Trophoblast cell (in vitro differentiated cells and primary cell): ENCODE measurements around the gene VGLL3.

Experiments
- DNase-seq, 2 donors: peaks; one replicate each; pipeline ENCODE4 v3.0.0-alpha.2; 2016
- H2AFZ ChIP-seq: 2 replicates; pipeline ENCODE4 v1.6.1; 2013; ENCODE audit warnings: low read length, moderate library complexity, mild to moderate bottlenecking; ENCODE audit not compliant: insufficient read depth, poor library complexity
- H2AK5ac ChIP-seq: 2 replicates; pipeline ENCODE4 v1.6.1; 2013; ENCODE audit warnings: mild to moderate bottlenecking, low read length
- H2BK120ac ChIP-seq: 2 replicates; pipeline ENCODE4 v1.6.1; 2013; ENCODE audit warnings: low read length, mild to moderate bottlenecking, moderate library complexity; ENCODE audit not compliant: insufficient read depth, poor library complexity
- H2BK12ac ChIP-seq: 2 replicates; pipeline ENCODE4 v1.6.1; 2013; ENCODE audit warnings: mild to moderate bottlenecking, low read length, moderate library complexity
- H2BK5ac ChIP-seq: 2 replicates; pipeline ENCODE4 v1.6.1; 2013; ENCODE audit warnings: low read length, low read depth, moderate library complexity, mild to moderate bottlenecking; ENCODE audit not compliant: poor library complexity
- H3K14ac ChIP-seq: 2 replicates; pipeline ENCODE4 v1.6.1; 2013; ENCODE audit warnings: mild to moderate bottlenecking, low read length
- H3K18ac ChIP-seq: 2 replicates; pipeline ENCODE4 v1.6.1; 2013; ENCODE audit warnings: mild to moderate bottlenecking, low read length
- H3K23ac ChIP-seq: 2 replicates; pipeline ENCODE4 v1.6.1; 2013; ENCODE audit warnings: low read length
- H3K27ac ChIP-seq: 2 replicates; pipeline ENCODE4 v1.5.1; 2013; ENCODE audit warnings: low read depth, mild to moderate bottlenecking, inconsistent platforms, low read length, moderate library complexity
- H3K27me3 ChIP-seq: 2 replicates; pipeline ENCODE4 v1.6.1; 2013; ENCODE audit warnings: inconsistent platforms, mild to moderate bottlenecking, low read length, moderate library complexity; ENCODE audit not compliant: insufficient read depth
- H3K36me3 ChIP-seq, 2 experiments: 1 replicate in 1 of 2; 2 replicates in 1 of 2; pipeline ENCODE4 v1.6.1; 2013; ENCODE audit warnings: low read length in 2 of 2, mild to moderate bottlenecking in 2 of 2, moderate library complexity in 1 of 2; ENCODE audit not compliant: insufficient read depth in 2 of 2, control insufficient read depth in 1 of 2
- H3K4ac ChIP-seq: 2 replicates; pipeline ENCODE4 v1.6.1; 2013; ENCODE audit warnings: low read depth, mild to moderate bottlenecking, low read length, moderate library complexity
- H3K4me1 ChIP-seq, 2 experiments: 1 replicate in 1 of 2; 2 replicates in 1 of 2; pipeline ENCODE4 v1.6.1; 2013; ENCODE audit warnings: low read length in 2 of 2, mild to moderate bottlenecking in 2 of 2, moderate library complexity in 1 of 2; ENCODE audit not compliant: insufficient read depth in 2 of 2, control insufficient read depth in 1 of 2
- H3K4me2 ChIP-seq: 2 replicates; pipeline ENCODE4 v1.6.1; 2013; ENCODE audit warnings: inconsistent platforms, mild to moderate bottlenecking, low read length, moderate library complexity
- H3K4me3 ChIP-seq: 2 replicates; pipeline ENCODE4 v1.5.1; 2013; ENCODE audit warnings: mild to moderate bottlenecking, low read depth, low read length, inconsistent platforms
- H3K79me1 ChIP-seq: one replicate; pipeline ENCODE4 v1.6.1; 2013; ENCODE audit warnings: low read length
- H3K79me2 ChIP-seq: 2 replicates; pipeline ENCODE4 v1.6.1; 2013; ENCODE audit warnings: low read length, mild to moderate bottlenecking; ENCODE audit not compliant: control insufficient read depth, insufficient read depth, poor library complexity
- H3K9ac ChIP-seq: 2 replicates; pipeline ENCODE4 v1.6.1; 2013; ENCODE audit warnings: mild to moderate bottlenecking, low read length
- H3K9me3 ChIP-seq: 2 replicates; pipeline ENCODE4 v1.6.1; 2013; ENCODE audit warnings: low read depth, mild to moderate bottlenecking, control low read depth, inconsistent platforms, low read length; ENCODE audit not compliant: insufficient read depth
- H4K12ac ChIP-seq: 2 replicates; pipeline ENCODE4 v1.6.1; 2013; ENCODE audit warnings: low read depth, mild to moderate bottlenecking, low read length, moderate library complexity
- H4K8ac ChIP-seq: 2 replicates; pipeline ENCODE4 v1.6.1; 2013; ENCODE audit warnings: low read depth, mild to moderate bottlenecking, low read length, moderate library complexity
- H4K91ac ChIP-seq: one replicate; pipeline ENCODE4 v1.6.1; 2013; ENCODE audit warnings: low read depth, mild to moderate bottlenecking, low read length, moderate library complexity
- WGBS: extraction: QIAGEN DNeasy Blood & Tissue Kit; methylation state at CpG from one replicate; pipeline ENCODE4 v1.1.7; 2013; ENCODE audit warnings: missing lambda C conversion rate; ENCODE audit not compliant: insufficient read length, insufficient coverage; ENCODE audit errors: extremely low coverage; 5-methylcytosine and 5-hydroxymethylcytosine counted together

VGLL3 gene

DNA sequence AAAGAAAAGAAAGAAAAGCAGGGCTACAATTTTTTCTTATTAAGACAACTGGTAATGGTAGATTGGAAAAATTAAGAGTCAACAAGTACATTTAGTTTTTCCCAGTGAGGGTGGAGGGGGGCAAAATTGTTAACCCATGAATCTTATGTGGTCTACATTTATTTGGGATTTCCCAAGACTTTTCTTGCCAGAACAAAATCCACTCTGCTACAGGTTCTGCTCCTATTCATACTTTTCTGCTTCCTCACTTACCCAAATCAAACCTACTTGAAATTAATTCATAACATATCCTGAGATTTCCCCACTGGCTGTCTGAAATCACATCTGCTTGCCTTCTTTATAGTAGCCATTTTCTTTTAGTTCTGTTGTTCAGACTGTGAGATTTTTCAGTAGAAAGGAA lies 41.1 kb downstream of the VGLL3 start:
- no peak overlapping the region for H3K9ac ChIP-seq
- H3K14ac ChIP-seq = no peak overlapping the region
- no peak overlapping the region for H3K4ac ChIP-seq
- H2AFZ ChIP-seq = no peak overlapping the region
- H3K9me3 ChIP-seq = no peaks in the 10 kb centered on the region
- no peak overlapping the region for H3K4me2 ChIP-seq
- H2AK5ac ChIP-seq = no peak overlapping the region
- H3K18ac ChIP-seq = no peak overlapping the region
- no peak overlapping the region for H2BK120ac ChIP-seq
- DNase-seq = no peak
- H3K4me1 ChIP-seq = no peaks in the 10 kb centered on the region
- no peak overlapping the region for H4K8ac ChIP-seq
- no peak overlapping the region for H3K27ac ChIP-seq
- H3K4me3 ChIP-seq = no peak overlapping the region
- H2BK12ac ChIP-seq = no peak overlapping the region
- no peak overlapping the region for H3K23ac ChIP-seq
- no peak overlapping the region for H4K12ac ChIP-seq
- peaks cover 0 to 2% of the 10 kb centered on the region in 2 experiments for H3K36me3 ChIP-seq
- H2BK5ac ChIP-seq = no peak overlapping the region
- no peaks in the 10 kb centered on the region for H3K27me3 ChIP-seq
- H3K79me1 ChIP-seq = no peaks in the 10 kb centered on the region
- H3K79me2 ChIP-seq = no peaks in the 10 kb centered on the region
- no peak overlapping the region for H4K91ac ChIP-seq

DNA sequence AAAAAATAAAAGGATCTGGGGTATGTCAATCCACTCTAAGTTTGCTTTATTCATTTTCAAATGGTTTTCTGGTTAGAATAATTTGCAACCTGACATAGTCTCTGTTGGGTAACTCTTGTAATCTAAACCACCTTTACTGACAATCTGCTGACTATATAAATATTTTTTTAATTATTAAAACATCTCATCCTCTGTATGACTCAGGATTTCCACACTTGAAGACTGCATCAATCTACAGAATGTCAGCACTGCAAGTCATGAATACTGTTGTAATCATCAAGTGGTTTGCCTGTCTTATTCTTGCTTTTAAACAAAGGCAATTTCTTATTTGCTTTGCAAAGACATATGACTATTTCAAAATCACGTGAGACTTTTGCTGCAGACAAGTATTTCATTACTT lies 42.1 kb downstream of the VGLL3 start:
- Histone ChIP-seq H3K36me3 (peaks cover 0 to 2% of the 10 kb centered on the region in 2 experiments), H4K91ac (no peak overlapping the region), H2AFZ (no peak overlapping the region), H3K4ac (no peak overlapping the region), H3K23ac (no peak overlapping the region), H3K9me3 (no peaks in the 10 kb centered on the region), H3K79me2 (no peaks in the 10 kb centered on the region), H3K4me1 (no peaks in the 10 kb centered on the region), H3K4me2 (no peak overlapping the region), H4K12ac (no peak overlapping the region), H2BK5ac (no peak overlapping the region), H3K4me3 (no peak overlapping the region), H3K14ac (no peak overlapping the region), H3K9ac (no peak overlapping the region), H3K79me1 (no peaks in the 10 kb centered on the region), H4K8ac (no peak overlapping the region), H3K18ac (no peak overlapping the region), H3K27ac (no peak overlapping the region), H2BK12ac (no peak overlapping the region), H2AK5ac (no peak overlapping the region), H2BK120ac (no peak overlapping the region), H3K27me3 (no peaks in the 10 kb centered on the region)
- no CpG with 5 or more reads among the region's 1 CpG for WGBS
- peak in 1 of 2 donors; percentile 64 for DNase-seq

DNA sequence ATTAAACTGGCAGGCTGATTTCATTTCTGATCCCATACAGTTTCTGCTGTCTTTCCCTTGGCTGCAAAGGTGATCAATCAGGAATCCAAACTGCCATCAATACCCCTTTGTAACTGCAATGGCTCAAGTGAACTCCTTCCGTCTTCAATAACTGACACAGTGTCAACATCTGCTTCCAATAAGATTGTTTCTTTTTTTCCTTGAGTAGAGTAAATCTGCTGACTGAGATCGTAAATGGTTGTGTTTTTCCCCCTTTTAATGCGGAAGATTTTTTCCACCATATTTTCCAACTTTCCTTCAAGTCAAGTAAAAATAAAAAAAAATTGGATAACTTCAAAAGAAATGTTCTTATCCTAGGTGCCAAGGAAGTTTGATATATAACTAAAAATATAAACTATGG lies 48.7 kb downstream of the VGLL3 start:
- no peak overlapping the region for H4K8ac ChIP-seq
- no peak overlapping the region for H3K14ac ChIP-seq
- DNase-seq = no peak
- H2AFZ ChIP-seq = no peak overlapping the region
- no CpG with 5 or more reads among the region's 3 CpGs for WGBS
- peaks cover 0 to 2% of the 10 kb centered on the region in 2 experiments for H3K36me3 ChIP-seq
- no peak overlapping the region for H2BK12ac ChIP-seq
- H3K9me3 ChIP-seq = no peaks in the 10 kb centered on the region
- H3K4me3 ChIP-seq = no peak overlapping the region
- H3K27me3 ChIP-seq = no peaks in the 10 kb centered on the region
- H4K12ac ChIP-seq = no peak overlapping the region
- H2BK120ac ChIP-seq = no peak overlapping the region
- no peak overlapping the region for H3K23ac ChIP-seq
- H4K91ac ChIP-seq = no peak overlapping the region
- no peak overlapping the region for H3K27ac ChIP-seq
- no peaks in the 10 kb centered on the region for H3K79me2 ChIP-seq
- H3K9ac ChIP-seq = no peak overlapping the region
- H2BK5ac ChIP-seq = no peak overlapping the region
- H3K4me2 ChIP-seq = no peak overlapping the region
- H2AK5ac ChIP-seq = no peak overlapping the region
- no peaks in the 10 kb centered on the region for H3K79me1 ChIP-seq
- H3K18ac ChIP-seq = no peak overlapping the region
- no peak overlapping the region for H3K4ac ChIP-seq
- H3K4me1 ChIP-seq = no peaks in the 10 kb centered on the region

DNA sequence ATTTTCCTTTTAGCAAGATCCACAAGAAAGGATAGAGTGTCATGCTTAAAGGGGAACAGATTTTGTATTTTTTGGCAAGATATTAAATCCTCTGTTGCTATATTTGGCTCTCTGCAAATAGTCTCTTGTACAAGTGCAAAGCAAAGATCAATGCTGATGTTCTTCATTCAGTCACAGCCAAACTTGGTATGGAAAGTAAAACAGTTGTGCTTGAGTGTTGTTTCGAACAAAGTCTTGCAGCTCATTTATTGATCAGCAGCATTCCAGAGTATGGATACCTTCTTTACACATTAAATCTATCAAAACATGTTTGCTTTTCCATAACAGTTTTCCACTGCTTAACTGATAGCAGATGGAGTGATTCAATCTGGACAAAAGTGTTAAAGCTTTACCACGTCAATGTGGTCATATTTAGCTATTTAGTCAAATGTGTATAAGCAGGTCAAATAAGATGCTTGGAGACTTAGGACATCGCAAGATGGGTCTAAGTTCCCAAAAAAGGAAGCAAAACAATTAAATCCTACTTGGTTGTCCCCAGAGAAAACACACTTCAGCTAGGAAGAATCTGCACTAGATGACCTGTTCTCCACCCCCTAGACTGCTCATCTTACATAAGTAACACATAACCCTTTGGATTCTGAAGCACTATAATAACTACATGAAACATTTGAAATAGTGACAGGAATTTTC lies 52.4 kb downstream of the VGLL3 start:
- H3K4me2 ChIP-seq = no peak overlapping the region
- H2AK5ac ChIP-seq = no peak overlapping the region
- no peaks in the 10 kb centered on the region for H3K79me2 ChIP-seq
- no peaks in the 10 kb centered on the region for H3K4me1 ChIP-seq
- H4K8ac ChIP-seq = no peak overlapping the region
- no peaks in the 10 kb centered on the region for H3K79me1 ChIP-seq
- H3K23ac ChIP-seq = no peak overlapping the region
- no peaks in the 10 kb centered on the region for H3K9me3 ChIP-seq
- no peak overlapping the region for H2BK120ac ChIP-seq
- H3K18ac ChIP-seq = no peak overlapping the region
- H3K27ac ChIP-seq = no peak overlapping the region
- no peak overlapping the region for H2AFZ ChIP-seq
- H3K14ac ChIP-seq = no peak overlapping the region
- H3K27me3 ChIP-seq = no peaks in the 10 kb centered on the region
- no peak overlapping the region for H3K4ac ChIP-seq
- H4K91ac ChIP-seq = no peak overlapping the region
- peak in 1 of 2 donors; percentile 35 for DNase-seq
- H3K9ac ChIP-seq = no peak overlapping the region
- H3K4me3 ChIP-seq = no peak overlapping the region
- no peak overlapping the region for H2BK5ac ChIP-seq
- no peak overlapping the region for H2BK12ac ChIP-seq
- no peaks in the 10 kb centered on the region for H3K36me3 ChIP-seq
- WGBS = no CpG with 5 or more reads among the region's 3 CpGs
- H4K12ac ChIP-seq = no peak overlapping the region
